ENCODE results near the gene SLC5A10. TPM values are rescaled to one million over a fixed set of nuclear protein-coding genes. Genes with fewer than 3 reads are reported as not detected.

The SLC5A10 gene
- total and polyA plus RNA-seq, 2 experiments from 2014 or later, result 0.10 TPM; not detected in 1

GRCh38 chr17:18974407-18975149 lies 22.6 kb downstream of the SLC5A10 start:
- no peaks in the 10 kb centered on the region for H3F3A ChIP-seq (replicated peaks; ENCODE audit: low read depth)
- H3K4me3 ChIP-seq, result no peak overlapping the region
- H3K27ac Mint-ChIP-seq, result no peak overlapping the region
- no peaks in the 10 kb centered on the region for H3K9me2 ChIP-seq (ENCODE audit: insufficient read depth)
- no peaks in the 10 kb centered on the region for H3K27me3 ChIP-seq (ENCODE audit: insufficient read depth)
- H2AFZ ChIP-seq, result no peak overlapping the region
- H3K4me1 Mint-ChIP-seq, result peaks cover 6% of the 10 kb centered on the region
- H3K27me3 Mint-ChIP-seq (ENCODE audit: insufficient read depth, low read depth, poor library complexity), result peaks cover 14% of the 10 kb centered on the region
- no peak overlapping the region for H3K27ac ChIP-seq (ENCODE audit: low read depth)
- H3K36me3 Mint-ChIP-seq (ENCODE audit: low read depth), result peaks cover 56% of the 10 kb centered on the region
- H3K4me2 ChIP-seq, result no peak overlapping the region
- H3K4me3 Mint-ChIP-seq, result no peak overlapping the region
- no peaks in the 10 kb centered on the region for H3K9me3 Mint-ChIP-seq
- 0 out of 2 replicates have a peak, but pooled peaks cover 3% of the 10 kb centered on the region for H4K20me1 ChIP-seq (replicated peaks; ENCODE audit: insufficient read depth)
- no peak for ATAC-seq
- DNase-seq (ENCODE audit: low spot score), result no peak
- 0 out of 2 replicates have a peak, but pooled peaks cover 3% of the 10 kb centered on the region for H3K79me2 ChIP-seq (replicated peaks; ENCODE audit: insufficient read depth)
- peaks cover 10% of the 10 kb centered on the region for H3K36me3 ChIP-seq (ENCODE audit: insufficient read depth)
- no peaks in the 10 kb centered on the region for H3K4me1 ChIP-seq (ENCODE audit: insufficient read depth)
- TF ChIP-seq, protein P1, sequence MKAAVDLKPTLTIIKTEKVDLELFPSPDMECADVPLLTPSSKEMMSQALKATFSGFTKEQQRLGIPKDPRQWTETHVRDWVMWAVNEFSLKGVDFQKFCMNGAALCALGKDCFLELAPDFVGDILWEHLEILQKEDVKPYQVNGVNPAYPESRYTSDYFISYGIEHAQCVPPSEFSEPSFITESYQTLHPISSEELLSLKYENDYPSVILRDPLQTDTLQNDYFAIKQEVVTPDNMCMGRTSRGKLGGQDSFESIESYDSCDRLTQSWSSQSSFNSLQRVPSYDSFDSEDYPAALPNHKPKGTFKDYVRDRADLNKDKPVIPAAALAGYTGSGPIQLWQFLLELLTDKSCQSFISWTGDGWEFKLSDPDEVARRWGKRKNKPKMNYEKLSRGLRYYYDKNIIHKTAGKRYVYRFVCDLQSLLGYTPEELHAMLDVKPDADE (IDR thresholded peaks at IDR 0.05), result no peak

DNA sequence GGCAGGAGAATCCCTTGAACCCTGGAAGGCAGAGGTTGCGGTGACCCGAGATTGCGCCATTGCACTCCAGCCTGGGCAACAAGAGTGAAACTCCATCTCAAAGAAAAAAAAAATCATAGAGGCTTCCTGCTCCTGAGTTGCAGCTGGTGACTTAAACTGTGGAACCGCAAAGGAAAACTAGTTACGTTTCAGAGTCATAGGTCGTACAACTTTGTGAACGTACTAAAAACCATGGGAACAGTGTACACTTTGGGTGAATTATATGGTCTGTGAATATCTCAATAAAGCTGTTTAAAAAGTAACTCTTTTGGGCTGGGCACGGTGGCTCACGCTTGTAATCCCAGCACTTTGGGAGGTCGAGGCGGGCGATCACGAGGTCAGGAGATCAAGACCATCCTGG lies 23.6 kb downstream of the SLC5A10 start:
- H4K20me1 ChIP-seq (replicated peaks; ENCODE audit: insufficient read depth), result 0 out of 2 replicates have a peak, but pooled peaks cover 3% of the 10 kb centered on the region
- no peak overlapping the region for H3K4me2 ChIP-seq
- no peak overlapping the region for H3K4me3 ChIP-seq
- 0 out of 2 replicates have a peak, but pooled peaks cover 3% of the 10 kb centered on the region for H3K79me2 ChIP-seq (replicated peaks; ENCODE audit: insufficient read depth)
- peaks cover 48% of the 10 kb centered on the region for H3K36me3 Mint-ChIP-seq (ENCODE audit: low read depth)
- H3F3A ChIP-seq (replicated peaks; ENCODE audit: low read depth), result no peaks in the 10 kb centered on the region
- H2AFZ ChIP-seq, result no peak overlapping the region
- H3K27me3 Mint-ChIP-seq (ENCODE audit: insufficient read depth, low read depth, poor library complexity), result peaks cover 13% of the 10 kb centered on the region
- DNase-seq (ENCODE audit: low spot score), result no peak
- no peak overlapping the region for H3K27ac Mint-ChIP-seq
- no peaks in the 10 kb centered on the region for H3K9me2 ChIP-seq (ENCODE audit: insufficient read depth)
- ATAC-seq, result no peak
- no peaks in the 10 kb centered on the region for H3K27me3 ChIP-seq (ENCODE audit: insufficient read depth)
- no peak overlapping the region for H3K27ac ChIP-seq (ENCODE audit: low read depth)
- H3K9me3 Mint-ChIP-seq, result no peaks in the 10 kb centered on the region
- no peaks in the 10 kb centered on the region for H3K4me1 ChIP-seq (ENCODE audit: insufficient read depth)
- peaks cover 10% of the 10 kb centered on the region for H3K36me3 ChIP-seq (ENCODE audit: insufficient read depth)
- no peak overlapping the region for H3K4me3 Mint-ChIP-seq
- no peaks in the 10 kb centered on the region for H3K4me1 Mint-ChIP-seq
- TF ChIP-seq ZNF331 (CRISPR knock-in tag; IDR thresholded peaks at IDR 0.05; ENCODE audit: low read depth) (no peak), EZH2phosphoT487 (IDR thresholded peaks at IDR 0.05; ENCODE audit: unreplicated experiment) (no peak), NANOG (IDR thresholded peaks at IDR 0.05; ENCODE audit: borderline replicate concordance) (no peak), POLR2AphosphoS5 (IDR thresholded peaks at IDR 0.05; ENCODE audit: low read depth) (no peak), JUNB (IDR thresholded peaks at IDR 0.05; ENCODE audit: unreplicated experiment) (no peak), EZH2 (IDR thresholded peaks at IDR 0.05; ENCODE audit: low read depth, unreplicated experiment) (no peak), STAT1 (IDR thresholded peaks at IDR 0.05; ENCODE audit: unreplicated experiment) (no peak), ZNF114 (CRISPR knock-in tag; IDR thresholded peaks at IDR 0.05) (no peak)
- TF ChIP-seq, protein P1 (IDR thresholded peaks at IDR 0.05), result no peak
- TF ChIP-seq, protein P2, sequence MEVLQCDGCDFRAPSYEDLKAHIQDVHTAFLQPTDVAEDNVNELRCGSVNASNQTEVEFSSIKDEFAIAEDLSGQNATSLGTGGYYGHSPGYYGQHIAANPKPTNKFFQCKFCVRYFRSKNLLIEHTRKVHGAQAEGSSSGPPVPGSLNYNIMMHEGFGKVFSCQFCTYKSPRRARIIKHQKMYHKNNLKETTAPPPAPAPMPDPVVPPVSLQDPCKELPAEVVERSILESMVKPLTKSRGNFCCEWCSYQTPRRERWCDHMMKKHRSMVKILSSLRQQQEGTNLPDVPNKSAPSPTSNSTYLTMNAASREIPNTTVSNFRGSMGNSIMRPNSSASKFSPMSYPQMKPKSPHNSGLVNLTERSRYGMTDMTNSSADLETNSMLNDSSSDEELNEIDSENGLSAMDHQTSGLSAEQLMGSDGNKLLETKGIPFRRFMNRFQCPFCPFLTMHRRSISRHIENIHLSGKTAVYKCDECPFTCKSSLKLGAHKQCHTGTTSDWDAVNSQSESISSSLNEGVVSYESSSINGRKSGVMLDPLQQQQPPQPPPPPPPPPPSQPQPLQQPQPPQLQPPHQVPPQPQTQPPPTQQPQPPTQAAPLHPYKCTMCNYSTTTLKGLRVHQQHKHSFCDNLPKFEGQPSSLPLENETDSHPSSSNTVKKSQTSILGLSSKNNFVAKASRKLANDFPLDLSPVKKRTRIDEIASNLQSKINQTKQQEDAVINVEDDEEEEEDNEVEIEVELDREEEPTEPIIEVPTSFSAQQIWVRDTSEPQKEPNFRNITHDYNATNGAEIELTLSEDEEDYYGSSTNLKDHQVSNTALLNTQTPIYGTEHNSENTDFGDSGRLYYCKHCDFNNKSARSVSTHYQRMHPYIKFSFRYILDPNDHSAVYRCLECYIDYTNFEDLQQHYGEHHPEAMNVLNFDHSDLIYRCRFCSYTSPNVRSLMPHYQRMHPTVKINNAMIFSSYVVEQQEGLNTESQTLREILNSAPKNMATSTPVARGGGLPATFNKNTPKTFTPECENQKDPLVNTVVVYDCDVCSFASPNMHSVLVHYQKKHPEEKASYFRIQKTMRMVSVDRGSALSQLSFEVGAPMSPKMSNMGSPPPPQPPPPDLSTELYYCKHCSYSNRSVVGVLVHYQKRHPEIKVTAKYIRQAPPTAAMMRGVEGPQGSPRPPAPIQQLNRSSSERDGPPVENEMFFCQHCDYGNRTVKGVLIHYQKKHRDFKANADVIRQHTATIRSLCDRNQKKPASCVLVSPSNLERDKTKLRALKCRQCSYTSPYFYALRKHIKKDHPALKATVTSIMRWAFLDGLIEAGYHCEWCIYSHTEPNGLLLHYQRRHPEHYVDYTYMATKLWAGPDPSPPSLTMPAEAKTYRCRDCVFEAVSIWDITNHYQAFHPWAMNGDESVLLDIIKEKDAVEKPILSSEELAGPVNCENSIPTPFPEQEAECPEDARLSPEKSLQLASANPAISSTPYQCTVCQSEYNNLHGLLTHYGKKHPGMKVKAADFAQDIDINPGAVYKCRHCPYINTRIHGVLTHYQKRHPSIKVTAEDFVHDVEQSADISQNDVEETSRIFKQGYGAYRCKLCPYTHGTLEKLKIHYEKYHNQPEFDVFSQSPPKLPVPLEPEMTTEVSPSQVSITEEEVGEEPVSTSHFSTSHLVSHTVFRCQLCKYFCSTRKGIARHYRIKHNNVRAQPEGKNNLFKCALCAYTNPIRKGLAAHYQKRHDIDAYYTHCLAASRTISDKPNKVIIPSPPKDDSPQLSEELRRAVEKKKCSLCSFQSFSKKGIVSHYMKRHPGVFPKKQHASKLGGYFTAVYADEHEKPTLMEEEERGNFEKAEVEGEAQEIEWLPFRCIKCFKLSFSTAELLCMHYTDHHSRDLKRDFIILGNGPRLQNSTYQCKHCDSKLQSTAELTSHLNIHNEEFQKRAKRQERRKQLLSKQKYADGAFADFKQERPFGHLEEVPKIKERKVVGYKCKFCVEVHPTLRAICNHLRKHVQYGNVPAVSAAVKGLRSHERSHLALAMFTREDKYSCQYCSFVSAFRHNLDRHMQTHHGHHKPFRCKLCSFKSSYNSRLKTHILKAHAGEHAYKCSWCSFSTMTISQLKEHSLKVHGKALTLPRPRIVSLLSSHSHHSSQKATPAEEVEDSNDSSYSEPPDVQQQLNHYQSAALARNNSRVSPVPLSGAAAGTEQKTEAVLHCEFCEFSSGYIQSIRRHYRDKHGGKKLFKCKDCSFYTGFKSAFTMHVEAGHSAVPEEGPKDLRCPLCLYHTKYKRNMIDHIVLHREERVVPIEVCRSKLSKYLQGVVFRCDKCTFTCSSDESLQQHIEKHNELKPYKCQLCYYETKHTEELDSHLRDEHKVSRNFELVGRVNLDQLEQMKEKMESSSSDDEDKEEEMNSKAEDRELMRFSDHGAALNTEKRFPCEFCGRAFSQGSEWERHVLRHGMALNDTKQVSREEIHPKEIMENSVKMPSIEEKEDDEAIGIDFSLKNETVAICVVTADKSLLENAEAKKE (CRISPR knock-in tag; IDR thresholded peaks at IDR 0.05), result no peak

Data from GM23338 (cell line).